Panc1 (cell line): ENCODE results near the gene CCL13.

Experiments used
- POLR2AphosphoS5 ChIP-seq: IDR thresholded peaks from 2 replicates; pipeline ENCODE4 v1.6.1; 2012; ENCODE audit warnings: mild to moderate bottlenecking, low read depth, low read length, moderate library complexity
- SIN3A ChIP-seq: IDR thresholded peaks from 2 replicates; pipeline ENCODE4 v1.6.1; 2012; ENCODE audit warnings: low read depth, mild to moderate bottlenecking, low read length, moderate library complexity, borderline replicate concordance; ENCODE audit not compliant: insufficient read depth
- TCF7L2 ChIP-seq: IDR thresholded peaks from 2 replicates; pipeline ENCODE4 v1.6.1; 2011; ENCODE audit warnings: mild to moderate bottlenecking, low read depth, low read length, inconsistent platforms
- TF ChIP-seq, protein P1 (sequence below): fragments of 450-650 bp; IDR thresholded peaks from 2 replicates; pipeline ENCODE4 v1.5.1; 2017; ENCODE audit warnings: mild to moderate bottlenecking
- TF ChIP-seq, protein P2 (sequence below), 2 experiments: IDR thresholded peaks; 2 replicates each; pipeline ENCODE4 v1.6.1; 2011 to 2012; ENCODE audit warnings: low read depth in 2 of 2, control low read depth in 1 of 2, low read length in 1 of 2, mild to moderate bottlenecking in 1 of 2, moderate library complexity in 1 of 2; ENCODE audit not compliant: insufficient read depth in 1 of 2

DNA sequence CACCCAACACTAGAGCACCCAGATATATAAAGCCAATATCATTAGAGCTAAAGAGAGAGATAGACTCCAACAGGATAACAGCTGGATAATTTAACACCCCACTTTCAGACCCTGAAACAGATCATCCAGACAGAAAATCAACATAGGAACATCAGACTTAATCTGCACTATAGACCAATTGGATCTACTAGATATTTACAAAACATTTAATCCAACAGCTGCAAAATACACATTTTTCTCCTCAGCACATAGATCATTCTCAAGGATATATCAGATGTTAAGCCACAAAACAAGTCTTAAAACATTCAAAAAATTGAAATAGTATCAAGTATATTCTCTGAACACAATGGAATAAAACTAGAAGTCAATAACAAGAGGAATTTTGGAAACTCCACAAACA lies 4.1 kb upstream of the CCL13 start:
- TF ChIP-seq, protein P1, sequence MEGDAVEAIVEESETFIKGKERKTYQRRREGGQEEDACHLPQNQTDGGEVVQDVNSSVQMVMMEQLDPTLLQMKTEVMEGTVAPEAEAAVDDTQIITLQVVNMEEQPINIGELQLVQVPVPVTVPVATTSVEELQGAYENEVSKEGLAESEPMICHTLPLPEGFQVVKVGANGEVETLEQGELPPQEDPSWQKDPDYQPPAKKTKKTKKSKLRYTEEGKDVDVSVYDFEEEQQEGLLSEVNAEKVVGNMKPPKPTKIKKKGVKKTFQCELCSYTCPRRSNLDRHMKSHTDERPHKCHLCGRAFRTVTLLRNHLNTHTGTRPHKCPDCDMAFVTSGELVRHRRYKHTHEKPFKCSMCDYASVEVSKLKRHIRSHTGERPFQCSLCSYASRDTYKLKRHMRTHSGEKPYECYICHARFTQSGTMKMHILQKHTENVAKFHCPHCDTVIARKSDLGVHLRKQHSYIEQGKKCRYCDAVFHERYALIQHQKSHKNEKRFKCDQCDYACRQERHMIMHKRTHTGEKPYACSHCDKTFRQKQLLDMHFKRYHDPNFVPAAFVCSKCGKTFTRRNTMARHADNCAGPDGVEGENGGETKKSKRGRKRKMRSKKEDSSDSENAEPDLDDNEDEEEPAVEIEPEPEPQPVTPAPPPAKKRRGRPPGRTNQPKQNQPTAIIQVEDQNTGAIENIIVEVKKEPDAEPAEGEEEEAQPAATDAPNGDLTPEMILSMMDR = no peak
- no peak for TF ChIP-seq POLR2AphosphoS5
- no peak for TF ChIP-seq TCF7L2
- TF ChIP-seq, protein P2, sequence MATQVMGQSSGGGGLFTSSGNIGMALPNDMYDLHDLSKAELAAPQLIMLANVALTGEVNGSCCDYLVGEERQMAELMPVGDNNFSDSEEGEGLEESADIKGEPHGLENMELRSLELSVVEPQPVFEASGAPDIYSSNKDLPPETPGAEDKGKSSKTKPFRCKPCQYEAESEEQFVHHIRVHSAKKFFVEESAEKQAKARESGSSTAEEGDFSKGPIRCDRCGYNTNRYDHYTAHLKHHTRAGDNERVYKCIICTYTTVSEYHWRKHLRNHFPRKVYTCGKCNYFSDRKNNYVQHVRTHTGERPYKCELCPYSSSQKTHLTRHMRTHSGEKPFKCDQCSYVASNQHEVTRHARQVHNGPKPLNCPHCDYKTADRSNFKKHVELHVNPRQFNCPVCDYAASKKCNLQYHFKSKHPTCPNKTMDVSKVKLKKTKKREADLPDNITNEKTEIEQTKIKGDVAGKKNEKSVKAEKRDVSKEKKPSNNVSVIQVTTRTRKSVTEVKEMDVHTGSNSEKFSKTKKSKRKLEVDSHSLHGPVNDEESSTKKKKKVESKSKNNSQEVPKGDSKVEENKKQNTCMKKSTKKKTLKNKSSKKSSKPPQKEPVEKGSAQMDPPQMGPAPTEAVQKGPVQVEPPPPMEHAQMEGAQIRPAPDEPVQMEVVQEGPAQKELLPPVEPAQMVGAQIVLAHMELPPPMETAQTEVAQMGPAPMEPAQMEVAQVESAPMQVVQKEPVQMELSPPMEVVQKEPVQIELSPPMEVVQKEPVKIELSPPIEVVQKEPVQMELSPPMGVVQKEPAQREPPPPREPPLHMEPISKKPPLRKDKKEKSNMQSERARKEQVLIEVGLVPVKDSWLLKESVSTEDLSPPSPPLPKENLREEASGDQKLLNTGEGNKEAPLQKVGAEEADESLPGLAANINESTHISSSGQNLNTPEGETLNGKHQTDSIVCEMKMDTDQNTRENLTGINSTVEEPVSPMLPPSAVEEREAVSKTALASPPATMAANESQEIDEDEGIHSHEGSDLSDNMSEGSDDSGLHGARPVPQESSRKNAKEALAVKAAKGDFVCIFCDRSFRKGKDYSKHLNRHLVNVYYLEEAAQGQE (IDR thresholded peaks at IDR 0.05; ENCODE audit: insufficient read depth in 1 of 2, low read depth in 2 of 2, low read length in 1 of 2) = no peak
- no peak for TF ChIP-seq SIN3A
